Sciatic nerve (tissue), 2 donors: ENCODE data around the gene STXBP1. TPM values are rescaled to one million over a fixed set of nuclear protein-coding genes. Genes with fewer than 3 reads are reported as not detected.
A peak's percentile ranks its signal among the peaks of the same experiment; 100 is the strongest.

Experiments used
- ATAC-seq: fragments of 200-7000 bp; cut with Tn5 transposase; one replicate; pipeline ENCODE4 v1.9.1; 2020; ENCODE audit warnings: mild to moderate bottlenecking, moderate library complexity
- DNase-seq: peaks from one replicate; pipeline ENCODE4 v3.0.0-alpha.2; 2020; ENCODE audit warnings: low spot score
- intact Hi-C: fragments of 100-400 bp; cut with DNase I; formaldehyde crosslinking; loops from one replicate; pipeline ENCODE4 v1.14.2; 2022
- total RNA-seq: library from RNA; stranded (reverse); fragmentation: NEBNext Ultra II Directional; extraction: Animal tissue kit (Norgen Biotek cat#: 25700); gene quantifications from one replicate; pipeline ENCODE4 v1.2.1, GENCODE V29; 2021
- donor health status: DM: no; HTN: no; CAD: no.
- donor health status: DM: no; HTN: no; CAD: no.

The STXBP1 gene
- total RNA-seq, 1 donor from 2014 or later: 113 TPM

DNA sequence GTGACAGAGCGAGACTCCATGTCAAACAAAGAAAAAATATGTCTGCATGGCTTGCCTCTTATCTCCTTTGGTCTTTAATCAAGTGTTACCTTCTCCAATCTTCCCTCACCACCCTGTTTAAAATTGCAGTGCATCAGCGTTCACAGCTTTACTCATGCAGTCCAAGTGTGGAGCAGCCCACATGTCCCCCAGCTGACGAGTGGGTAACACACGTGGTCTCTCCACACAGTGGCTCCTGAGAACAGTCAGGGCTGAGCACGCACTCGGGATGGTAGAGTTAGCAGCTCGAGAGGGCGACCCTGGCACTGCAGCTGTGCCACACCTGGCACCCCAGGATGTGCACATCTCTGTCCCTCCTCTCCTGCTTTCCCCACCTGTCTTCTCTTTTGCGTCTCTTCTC lies 68.8 kb downstream of the STXBP1 start:
- intact Hi-C loops: no loop called here
- no peak for ATAC-seq
- DNase-seq: no peak

DNA sequence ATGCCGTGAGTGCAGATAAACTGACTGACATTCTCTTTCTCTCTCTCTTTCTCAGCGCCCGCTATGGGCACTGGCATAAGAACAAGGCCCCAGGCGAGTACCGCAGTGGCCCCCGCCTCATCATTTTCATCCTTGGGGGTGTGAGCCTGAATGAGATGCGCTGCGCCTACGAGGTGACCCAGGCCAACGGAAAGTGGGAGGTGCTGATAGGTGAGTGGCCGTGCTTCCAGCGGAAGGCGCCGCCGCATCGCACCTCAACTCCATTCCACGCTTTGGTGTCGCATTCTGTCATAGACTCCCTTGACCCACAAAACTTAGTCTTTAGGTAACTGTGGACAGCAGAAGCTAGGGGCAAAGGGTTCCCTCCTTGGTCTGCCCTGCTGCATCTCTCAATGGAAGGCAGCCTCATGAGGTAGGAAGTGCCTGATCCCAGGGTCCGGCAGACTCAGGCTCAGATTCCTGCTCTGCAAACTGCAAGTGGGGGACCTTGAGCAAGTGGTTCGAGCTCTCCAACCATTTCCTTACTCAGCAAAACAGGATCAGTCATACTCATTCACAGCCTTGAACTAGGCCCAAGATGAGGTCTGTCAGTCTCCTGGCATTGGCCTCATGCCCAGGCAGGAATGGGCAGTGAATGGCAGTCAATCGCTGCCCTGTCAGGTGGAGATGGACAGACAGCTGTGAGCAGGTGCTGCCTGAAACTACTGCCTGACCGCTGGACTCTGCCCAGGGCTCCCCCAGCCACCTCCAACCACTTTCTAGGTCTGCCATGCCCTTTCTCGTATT lies 70.5 kb downstream of the STXBP1 start:
- intact Hi-C loops: no loop called here
- DNase-seq (no peak), ATAC-seq (no peak)

DNA sequence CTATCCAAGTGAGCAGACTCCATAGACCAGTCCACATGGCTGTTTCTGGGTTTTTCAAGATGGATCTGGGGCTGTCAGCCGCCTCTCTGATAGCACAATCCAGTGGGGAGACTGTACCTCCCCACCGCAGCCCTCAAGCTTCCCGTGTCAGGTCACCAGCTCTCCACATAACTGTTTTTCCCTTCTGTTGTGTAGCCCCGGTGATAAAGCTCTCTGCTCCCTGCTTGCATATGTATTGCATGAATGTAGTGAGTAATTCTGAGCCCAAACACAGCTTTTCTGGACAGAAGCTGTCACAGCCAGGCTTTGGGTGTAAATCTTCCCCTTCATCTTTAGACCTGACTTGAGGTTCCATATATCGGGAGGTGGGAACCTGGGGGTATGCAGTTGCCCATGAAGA lies 71.6 kb downstream of the STXBP1 start:
- intact Hi-C loops: no loop called here
- no peak for DNase-seq
- no peak for ATAC-seq

DNA sequence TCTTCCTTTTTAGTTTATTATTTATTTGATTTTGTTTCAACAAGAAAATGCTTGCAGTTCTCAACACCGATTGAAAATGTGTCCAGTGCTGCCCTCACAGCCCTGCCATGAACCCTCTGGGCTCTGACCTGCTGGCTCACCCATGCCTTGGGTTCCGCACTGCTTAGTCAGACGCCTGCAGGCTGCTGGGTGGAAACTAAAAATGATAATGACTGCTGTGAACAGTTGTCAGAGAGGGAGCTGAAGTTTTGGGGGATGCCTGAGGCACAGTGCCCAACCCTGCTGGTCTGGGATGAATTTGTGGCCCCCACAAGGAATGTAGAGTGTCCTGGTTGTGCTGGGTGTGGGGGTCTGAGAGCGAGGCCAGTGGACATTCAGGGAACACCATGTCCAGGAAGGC lies 72.5 kb downstream of the STXBP1 start:
- no peak for ATAC-seq
- intact Hi-C loops: no loop called here
- no peak for DNase-seq

DNA sequence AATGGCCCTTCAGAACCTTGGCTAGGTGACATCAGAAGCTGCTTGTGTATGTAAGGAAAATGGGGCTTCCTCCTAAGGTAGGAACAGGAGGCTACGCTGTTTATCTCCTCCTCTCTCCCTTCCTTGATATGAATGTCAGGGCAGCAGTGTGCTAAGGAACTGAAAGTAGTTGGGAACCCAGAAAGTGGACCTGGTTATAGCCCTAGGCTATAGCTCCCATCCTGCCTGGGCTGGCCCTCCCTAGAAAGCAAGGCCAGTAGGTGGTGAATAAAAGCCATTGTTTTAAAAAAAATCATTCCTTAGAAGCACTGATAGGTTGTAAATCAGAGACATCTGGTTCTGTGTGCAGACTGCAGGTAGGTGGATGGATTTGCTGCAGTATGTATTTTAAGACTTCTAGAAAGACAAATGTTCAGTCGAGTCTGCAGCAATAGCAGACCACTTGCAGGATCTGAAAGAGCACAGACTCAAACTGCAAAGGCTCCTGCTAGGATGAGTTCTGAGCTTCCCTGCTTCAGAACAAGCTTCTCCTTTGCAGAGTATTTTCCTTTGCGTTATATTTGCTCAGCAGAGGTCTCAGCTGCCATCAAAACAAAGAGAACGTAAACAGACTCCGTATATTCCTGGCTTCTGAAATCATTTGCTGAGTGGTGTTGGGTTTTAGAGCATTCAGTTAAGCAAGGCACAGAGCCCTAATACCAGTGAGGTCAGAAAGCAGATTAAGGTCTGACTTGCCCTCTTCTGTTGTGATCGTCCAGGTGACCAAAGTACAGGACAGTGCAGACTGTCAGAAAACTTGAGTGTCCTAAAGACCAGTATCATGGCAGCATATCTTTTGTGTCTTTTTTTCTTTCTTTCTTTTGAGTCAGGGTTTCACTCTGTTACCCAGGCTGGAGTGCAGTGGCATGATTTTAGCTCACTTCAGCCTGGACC lies 74.7 kb downstream of the STXBP1 start:
- intact Hi-C loops: no loop called here
- no peak for DNase-seq
- ATAC-seq: no peak

DNA sequence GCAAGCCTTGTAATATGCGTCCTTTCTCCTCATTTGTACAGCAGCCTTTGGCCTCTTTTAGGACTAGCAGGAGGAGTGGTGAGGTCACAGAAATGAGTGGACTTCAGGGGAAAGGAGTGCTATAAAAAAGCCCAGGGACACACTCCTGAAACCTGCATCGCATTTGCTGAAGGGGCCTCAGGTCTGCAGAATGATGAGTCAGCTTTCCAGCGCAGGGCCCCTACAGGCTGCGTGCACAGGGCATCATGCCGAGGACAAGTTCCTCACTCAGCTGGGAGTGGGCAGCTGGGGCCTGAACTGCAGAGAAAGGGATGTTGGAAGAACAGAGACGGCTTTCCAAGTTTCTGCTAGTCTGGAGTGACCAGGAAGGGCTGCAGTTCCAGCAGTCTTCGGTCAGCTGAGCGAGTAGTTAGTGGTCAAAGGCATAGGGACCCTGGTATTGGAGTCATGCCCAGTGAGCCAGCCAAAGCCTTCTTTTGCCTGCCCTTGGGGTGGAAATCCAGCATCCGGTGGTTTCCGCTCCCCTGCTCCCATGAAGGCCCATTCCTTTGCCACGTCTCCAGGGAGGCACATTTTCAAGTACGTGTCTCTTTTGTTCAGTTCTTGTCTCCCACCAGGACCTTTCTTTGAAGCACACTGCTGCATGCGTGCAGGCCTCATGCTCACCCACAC lies 77.4 kb downstream of the STXBP1 start:
- ATAC-seq (no peak), DNase-seq (no peak)
- intact Hi-C loops: no loop called here

DNA sequence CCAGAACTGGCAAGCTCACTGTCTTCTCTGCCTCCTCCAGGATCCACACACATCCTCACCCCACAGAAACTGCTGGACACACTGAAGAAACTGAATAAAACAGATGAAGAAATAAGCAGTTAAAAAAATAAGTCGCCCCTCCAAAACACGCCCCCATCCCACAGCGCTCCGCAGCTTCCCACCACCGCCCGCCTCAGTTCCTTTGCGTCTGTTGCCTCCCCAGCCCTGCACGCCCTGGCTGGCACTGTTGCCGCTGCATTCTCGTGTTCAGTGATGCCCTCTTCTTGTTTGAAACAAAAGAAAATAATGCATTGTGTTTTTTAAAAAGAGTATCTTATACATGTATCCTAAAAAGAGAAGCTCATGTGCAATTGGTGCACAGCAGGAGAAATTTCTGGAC lies 78.7 kb downstream of the STXBP1 start:
- DNase-seq (no peak), ATAC-seq (no peak)
- intact Hi-C loops: no loop called here

DNA sequence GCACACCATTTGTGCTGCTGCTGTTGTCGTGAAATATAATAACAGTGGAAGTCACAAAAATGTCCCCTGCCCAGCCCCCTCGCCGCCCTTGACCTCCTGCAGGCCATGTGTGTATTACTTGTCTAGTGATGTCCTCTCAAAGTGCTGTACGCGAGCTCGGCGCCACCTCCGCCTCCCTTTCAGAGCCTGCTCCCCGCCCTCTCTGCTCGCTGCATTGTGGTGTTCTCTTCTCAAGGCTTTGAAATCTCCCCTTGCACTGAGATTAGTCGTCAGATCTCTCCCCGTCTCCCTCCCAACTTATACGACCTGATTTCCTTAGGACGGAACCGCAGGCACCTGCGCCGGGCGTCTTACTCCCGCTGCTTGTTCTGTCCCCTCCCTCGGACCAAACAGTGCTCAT lies 80.0 kb downstream of the STXBP1 start:
- intact Hi-C loops: no loop called here
- DNase-seq (no peak), ATAC-seq (no peak)

DNA sequence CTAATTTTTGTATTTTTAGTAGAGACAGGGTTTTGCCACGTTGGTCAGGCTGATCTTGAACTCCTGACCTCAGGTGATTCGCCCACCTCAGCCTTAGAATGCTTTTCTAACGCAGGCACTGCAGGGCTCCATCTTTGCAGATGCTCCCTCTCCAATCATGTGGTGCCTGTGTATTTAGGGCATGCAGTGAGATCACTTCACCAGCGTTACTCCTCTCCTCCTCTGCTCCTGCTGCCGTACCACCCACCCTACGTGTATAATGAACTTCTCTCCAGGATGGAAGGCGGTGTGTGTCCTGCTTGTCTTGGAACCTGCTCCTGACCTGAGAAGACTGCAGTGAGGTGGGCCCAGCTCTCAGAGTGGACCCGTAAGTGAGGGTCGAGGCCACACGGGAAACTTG lies 81.1 kb downstream of the STXBP1 start:
- ATAC-seq (no peak), DNase-seq (no peak)
- intact Hi-C loops: no loop called here

DNA sequence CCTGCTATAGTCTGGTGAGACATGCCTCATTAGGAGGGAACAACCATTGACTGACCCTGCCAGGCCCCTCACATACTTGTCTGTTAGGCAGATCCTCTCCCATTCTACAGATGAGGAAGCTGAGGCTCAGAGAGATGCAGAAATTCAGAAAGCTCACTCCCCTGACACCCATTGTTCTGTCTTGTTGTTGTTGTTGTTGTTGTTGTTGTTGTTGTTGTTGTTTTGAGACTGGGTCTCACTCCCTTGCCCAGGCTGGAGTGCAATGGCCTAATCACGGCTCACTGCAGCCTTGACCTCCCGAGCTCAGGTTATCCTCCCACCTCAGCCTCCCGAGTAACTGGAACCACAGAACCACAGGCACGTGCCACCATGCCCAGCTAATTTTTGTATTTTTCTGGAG lies 81.6 kb downstream of the STXBP1 start:
- intact Hi-C loops: no loop called here
- no peak for ATAC-seq
- no peak for DNase-seq

DNA sequence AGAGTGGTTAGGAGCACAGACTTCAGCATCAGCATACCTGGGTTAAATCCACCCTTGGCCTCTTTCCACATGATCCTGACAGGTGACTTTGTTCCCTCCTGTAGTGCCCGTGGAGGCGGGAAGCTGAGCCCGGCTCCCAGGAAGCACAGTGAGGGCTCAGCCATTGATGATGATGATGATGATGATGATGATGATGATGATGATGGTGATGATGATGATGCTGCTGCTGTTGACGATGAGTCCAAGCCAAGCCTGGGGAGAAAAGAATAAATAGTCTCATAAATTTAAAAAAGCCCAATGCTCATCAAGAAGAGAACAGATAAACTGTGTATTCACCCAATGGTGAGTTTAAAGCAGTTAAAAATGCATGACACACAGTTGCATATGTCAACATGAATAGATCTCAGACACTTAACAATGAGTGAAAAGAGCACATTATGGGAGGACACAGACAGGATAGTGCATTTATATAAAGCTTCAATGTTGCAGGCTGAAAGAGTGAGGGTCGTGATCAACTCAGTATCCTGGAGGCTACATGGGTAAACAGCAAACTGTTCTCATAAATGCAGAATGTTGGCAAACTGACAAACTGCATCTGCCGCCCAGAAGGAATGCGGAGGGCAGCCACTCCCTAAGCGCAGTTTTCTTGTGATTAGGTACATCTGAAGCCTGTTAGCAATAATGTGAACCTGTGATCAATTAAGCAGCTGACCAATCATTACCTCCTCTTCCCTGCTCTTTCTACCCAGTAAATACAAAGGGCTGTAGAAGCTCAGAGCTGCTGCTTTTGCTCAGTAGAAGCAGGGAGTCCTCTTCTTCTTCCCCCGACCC lies 83.0 kb downstream of the STXBP1 start:
- intact Hi-C loops: no loop called here
- no peak for ATAC-seq
- no peak for DNase-seq

DNA sequence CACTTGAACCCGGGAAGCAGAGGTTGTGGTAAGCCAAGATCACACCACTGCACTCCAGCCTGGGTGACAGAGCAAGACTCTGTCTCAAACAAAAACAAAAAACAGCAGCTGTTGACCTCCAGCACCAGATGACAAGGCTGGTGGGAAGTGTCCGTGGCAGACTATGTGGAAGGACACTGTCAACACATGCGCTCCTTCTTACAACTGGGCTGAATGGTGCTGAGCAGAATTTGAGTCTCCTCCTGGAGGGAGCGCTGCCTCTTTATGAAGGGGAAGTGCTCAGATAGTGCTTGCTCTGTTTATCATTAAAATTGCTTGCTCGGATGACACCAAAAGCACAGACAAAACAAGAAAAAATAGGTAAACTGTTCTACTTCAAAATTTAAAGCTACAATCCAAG lies 85.5 kb downstream of the STXBP1 start:
- ATAC-seq (no peak), DNase-seq (no peak)
- intact Hi-C loops: loop anchor here (2.0 kb wide), 1 partner anchor 35 kb away; no protein-coding TSS in a partner anchor

DNA sequence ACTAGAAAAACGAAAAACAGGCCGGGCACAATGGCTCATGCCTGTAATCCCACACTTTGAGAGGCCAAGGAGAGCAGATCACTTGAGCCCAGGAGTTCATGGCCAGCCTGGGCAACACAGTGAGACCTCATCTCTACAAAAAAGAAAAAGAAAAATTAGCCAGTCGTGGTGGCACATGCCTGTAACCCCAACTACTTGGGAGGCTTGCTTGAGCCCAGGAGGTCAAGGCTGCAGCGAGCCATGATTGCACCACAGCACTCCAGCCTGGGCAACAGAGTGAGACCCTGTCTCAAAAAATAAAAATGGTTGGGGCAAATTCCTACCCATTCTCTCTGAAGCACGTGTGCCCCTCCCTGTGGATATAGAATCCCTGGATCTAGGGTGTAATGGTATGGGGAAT lies 86.3 kb downstream of the STXBP1 start:
- intact Hi-C loops: no loop called here
- DNase-seq (no peak), ATAC-seq (no peak)

DNA sequence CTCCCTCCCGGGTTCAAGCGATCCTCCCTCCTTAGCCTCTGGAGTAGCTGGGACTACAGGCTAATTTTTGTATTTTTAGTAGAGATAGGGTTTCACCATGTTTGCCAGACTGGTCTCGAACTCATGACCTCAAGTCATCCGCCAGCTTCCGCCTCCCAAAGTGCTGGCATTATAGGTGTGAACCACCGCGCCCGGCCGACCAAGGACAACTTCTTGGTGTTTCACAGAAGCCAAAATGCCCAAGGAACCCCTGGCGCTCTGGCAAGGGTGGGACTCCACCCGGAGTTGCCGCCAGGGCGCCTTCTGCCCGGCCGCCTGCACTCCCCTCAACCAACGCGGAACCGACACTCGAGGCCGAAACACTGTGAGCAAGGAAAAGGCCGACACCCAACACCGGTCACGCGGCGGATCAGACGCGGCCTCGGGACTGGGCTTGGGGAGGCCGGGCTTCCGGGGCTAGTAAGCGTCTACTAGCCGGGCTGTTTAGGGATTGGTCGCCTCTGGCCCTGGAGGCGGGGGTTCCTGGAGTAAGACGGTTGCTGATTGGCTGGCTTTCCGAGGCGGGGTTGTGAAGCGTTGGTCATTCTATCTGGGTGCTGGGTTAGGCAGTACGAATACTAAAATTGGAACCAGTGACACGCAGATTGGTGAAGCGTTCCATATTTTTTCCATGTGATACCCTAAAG lies 87.1 kb downstream of the STXBP1 start:
- ATAC-seq: peak; percentile 98
- intact Hi-C loops: no loop called here

DNA sequence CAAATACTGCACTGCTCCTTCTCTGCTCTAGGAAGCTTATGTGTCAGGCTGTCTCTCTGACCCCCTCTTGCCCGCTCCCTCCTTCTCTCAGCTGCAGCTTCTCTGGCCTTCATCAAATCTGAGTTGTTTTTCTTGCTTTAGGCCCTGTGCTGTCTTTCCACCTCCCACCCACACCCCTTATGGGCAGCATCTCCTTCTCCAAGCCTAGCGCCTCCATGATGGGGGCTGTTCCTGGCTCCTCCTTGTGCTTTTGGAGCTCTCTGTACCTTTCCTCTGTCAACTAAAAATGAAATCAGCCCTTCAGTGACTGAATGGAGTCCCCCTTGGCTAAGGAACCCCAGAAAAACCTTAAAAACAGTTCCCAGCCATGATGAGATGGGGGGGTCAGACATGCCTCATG lies 88.1 kb downstream of the STXBP1 start:
- DNase-seq (no peak), ATAC-seq (no peak)
- intact Hi-C loops: no loop called here

More for the DNA sequence above, 87.1 kb downstream of the STXBP1 start:
- peak; percentile 98 for DNase-seq

DNA sequence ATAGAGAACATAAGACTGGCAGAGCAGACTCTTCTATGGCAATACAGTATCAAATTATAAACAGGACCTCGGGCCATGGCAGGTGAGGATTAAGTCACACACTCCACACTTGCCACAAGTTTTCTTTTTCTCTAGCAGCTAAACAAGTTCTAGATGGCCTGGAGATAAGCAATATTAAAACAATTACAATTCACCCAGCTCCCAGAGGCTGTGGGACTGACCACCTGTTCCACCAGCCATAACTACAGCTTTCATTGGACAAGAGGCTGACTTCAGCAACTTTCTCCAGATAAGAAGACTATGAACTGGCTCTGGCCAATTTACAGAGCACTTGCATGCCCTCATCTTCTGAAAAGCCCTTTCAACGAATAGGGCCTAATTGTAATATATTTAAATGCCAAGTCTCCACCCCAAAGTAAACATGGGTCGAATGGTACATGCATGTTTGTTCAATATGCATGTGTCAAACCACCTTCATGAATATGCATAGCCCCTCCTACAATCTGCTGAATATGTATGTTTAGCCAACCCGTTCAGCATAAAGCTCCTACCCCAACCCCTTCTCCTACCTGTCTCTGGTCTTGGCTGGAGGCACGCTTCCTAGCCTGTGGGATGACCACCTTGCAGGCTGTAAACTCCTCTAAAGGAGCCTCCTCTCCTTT lies 88.6 kb downstream of the STXBP1 start:
- intact Hi-C loops: no loop called here
- no peak for ATAC-seq
- no peak for DNase-seq

DNA sequence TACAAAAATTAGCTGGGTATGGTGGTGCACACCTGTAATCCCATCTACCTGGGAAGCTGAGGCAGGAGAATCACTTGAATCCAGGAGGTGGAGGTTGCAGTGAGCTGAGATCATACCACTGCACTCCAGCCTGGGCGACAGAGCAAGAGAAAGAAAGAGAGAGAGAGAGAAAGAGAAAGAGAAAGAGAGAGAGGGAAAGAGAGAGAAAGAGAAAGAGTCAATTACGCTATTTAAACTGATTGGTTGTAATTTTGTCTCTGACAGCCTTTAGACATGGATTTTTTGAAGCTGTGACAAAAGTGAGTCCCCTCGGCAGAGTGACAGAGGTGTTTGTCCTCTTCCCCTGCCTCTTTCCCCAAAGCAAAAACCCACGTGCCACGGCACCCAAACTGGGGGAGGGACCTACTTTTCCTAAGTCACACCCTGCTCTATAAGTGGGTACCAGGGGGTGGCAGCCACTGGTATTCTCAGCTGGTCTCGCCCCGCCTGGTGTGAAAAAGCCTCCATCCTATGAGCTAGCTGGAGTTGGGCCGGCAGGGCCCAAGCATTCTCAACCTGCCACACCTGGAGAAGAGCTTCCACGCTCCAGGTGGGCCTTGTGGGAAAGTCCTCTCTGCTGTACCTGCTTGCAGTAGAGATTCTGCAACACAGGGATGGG lies 91.3 kb downstream of the STXBP1 start:
- DNase-seq (no peak), ATAC-seq (no peak)
- intact Hi-C loops: no loop called here
